ENCODE results near the gene CDK16.

Gene CDK16

GRCh38 chrX:47235691-47236103, 17.2 kb downstream of the CDK16 start:
- TF ChIP-seq CSRNP3 (CRISPR knock-in tag; IDR thresholded peaks at IDR 0.05) = no peak
- no peak for TF ChIP-seq GLIS3 (CRISPR knock-in tag; IDR thresholded peaks at IDR 0.05)
- no peak for ATAC-seq

GRCh38 chrX:47239199-47239598, 20.7 kb downstream of the CDK16 start:
- TF ChIP-seq BACH2 (CRISPR knock-in tag; IDR thresholded peaks at IDR 0.05; ENCODE audit: borderline replicate concordance) (no peak), TOX (CRISPR knock-in tag; IDR thresholded peaks at IDR 0.05; ENCODE audit: borderline replicate concordance) (no peak), ZNF8 (CRISPR knock-in tag; IDR thresholded peaks at IDR 0.05) (no peak), PATZ1 (CRISPR knock-in tag; IDR thresholded peaks at IDR 0.05; ENCODE audit: borderline replicate concordance) (no peak), GLIS3 (CRISPR knock-in tag; IDR thresholded peaks at IDR 0.05) (no peak), CREB5 (CRISPR knock-in tag; IDR thresholded peaks at IDR 0.05; ENCODE audit: low read depth) (no peak), ZFP3 (CRISPR knock-in tag; IDR thresholded peaks at IDR 0.05) (no peak), CSDC2 (CRISPR knock-in tag; IDR thresholded peaks at IDR 0.05) (no peak), ZC3H10 (CRISPR knock-in tag; IDR thresholded peaks at IDR 0.05) (no peak), ZFP30 (CRISPR knock-in tag; IDR thresholded peaks at IDR 0.05) (no peak), SNAI2 (CRISPR knock-in tag; IDR thresholded peaks at IDR 0.05) (no peak), ISL1 (CRISPR knock-in tag; IDR thresholded peaks at IDR 0.05) (no peak), ZNF565 (CRISPR knock-in tag; conservative IDR thresholded peaks at IDR 0.05; ENCODE audit: low read depth) (no peak), POU6F1 (CRISPR knock-in tag; IDR thresholded peaks at IDR 0.05; ENCODE audit: borderline replicate concordance, low read depth) (no peak), ARNTL (CRISPR knock-in tag; IDR thresholded peaks at IDR 0.05; ENCODE audit: borderline replicate concordance, low read depth) (no peak), ZNF70 (CRISPR knock-in tag; IDR thresholded peaks at IDR 0.05) (no peak), OSR1 (CRISPR knock-in tag; IDR thresholded peaks at IDR 0.05) (no peak), PPARA (CRISPR knock-in tag; IDR thresholded peaks at IDR 0.05; ENCODE audit: borderline replicate concordance) (no peak), CSRNP3 (CRISPR knock-in tag; IDR thresholded peaks at IDR 0.05) (no peak), ESRRG (CRISPR knock-in tag; IDR thresholded peaks at IDR 0.05) (no peak)
- ATAC-seq = no peak

GRCh38 chrX:47239898-47240545, 21.5 kb downstream of the CDK16 start:
- ATAC-seq = no peak
- TF ChIP-seq ZNF8 (CRISPR knock-in tag; IDR thresholded peaks at IDR 0.05) (no peak), ZNF70 (CRISPR knock-in tag; IDR thresholded peaks at IDR 0.05) (no peak), ZFP30 (CRISPR knock-in tag; IDR thresholded peaks at IDR 0.05) (no peak), TCF4 (CRISPR knock-in tag; IDR thresholded peaks at IDR 0.05; ENCODE audit: borderline replicate concordance) (no peak), ZFP3 (CRISPR knock-in tag; IDR thresholded peaks at IDR 0.05) (no peak), OSR1 (CRISPR knock-in tag; IDR thresholded peaks at IDR 0.05) (no peak), TSHZ2 (CRISPR knock-in tag; IDR thresholded peaks at IDR 0.05) (no peak), SNAI2 (CRISPR knock-in tag; IDR thresholded peaks at IDR 0.05) (no peak), ZC3H10 (CRISPR knock-in tag; IDR thresholded peaks at IDR 0.05) (no peak), CSRNP3 (CRISPR knock-in tag; IDR thresholded peaks at IDR 0.05) (no peak), ESRRG (CRISPR knock-in tag; IDR thresholded peaks at IDR 0.05) (no peak), PATZ1 (CRISPR knock-in tag; IDR thresholded peaks at IDR 0.05; ENCODE audit: borderline replicate concordance) (no peak)

All from SK-N-SH treated with all-trans-retinoic acid at 6 μM for 48 hours (cell line).